PC-9 (cell line): ENCODE results near the gene EFNA4. TPM values are rescaled to one million over a fixed set of nuclear protein-coding genes. Genes with fewer than 3 reads are reported as not detected.

Source experiments
- BruUV-seq: library from RNA; stranded (reverse); fragments of 400-500 nt; replicated peaks from 2 replicates; lab custom pipeline; 2021; lab: Mats Ljungman, UMichigan
- CTCF ChIA-PET: fragments of 300-600 bp; sonication (Branson Sonifier 250); formaldehyde crosslinking; loops from one replicate; lab custom pipeline; 2022; ENCODE audit warnings: antibody characterized with exemption; lab: Charles Lee
- POLR2A ChIA-PET: fragments of 300-600 bp; sonication (Branson Sonifier 250); formaldehyde crosslinking; loops from one replicate; lab custom pipeline; 2022; ENCODE audit warnings: antibody characterized with exemption; ENCODE audit not compliant: unreplicated experiment; lab: Charles Lee
- DNase-seq, 2 experiments: peaks; one replicate each; pipeline versions ENCODE4 v3.0.0 to v3.0.0-alpha.2; 2015 to 2022; ENCODE audit warnings: mixed read lengths in 1 of 2
- H2AFZ ChIP-seq: fragments of 200-600 bp; sonication (generic); 2 replicates; pipeline ENCODE4 v1.8.1; 2017; ENCODE audit warnings: antibody characterized with exemption
- H3F3A ChIP-seq: fragments of 200-600 bp; sonication (generic); 2 replicates; pipeline ENCODE4 v1.8.1; 2017; ENCODE audit warnings: antibody characterized with exemption, mild to moderate bottlenecking, low read depth; ENCODE audit not compliant: insufficient read depth
- H3K27ac ChIP-seq: fragments of 200-600 bp; sonication (generic); 2 replicates; pipeline ENCODE4 v1.6.1; 2016; ENCODE audit warnings: mixed run types
- H3K27me3 ChIP-seq: fragments of 200-600 bp; sonication (generic); 2 replicates; pipeline ENCODE4 v1.6.1; 2016; ENCODE audit warnings: low read depth, mixed run types; ENCODE audit not compliant: insufficient read depth
- H3K36me3 ChIP-seq: fragments of 200-600 bp; sonication (generic); 2 replicates; pipeline ENCODE4 v1.6.1; 2016; ENCODE audit warnings: low read depth, mixed run types
- H3K4me1 ChIP-seq: fragments of 200-600 bp; sonication (generic); replicated peaks from 2 replicates; pipeline ENCODE4 v1.6.1; 2016; ENCODE audit warnings: mixed run types; ENCODE audit not compliant: insufficient read depth
- H3K4me2 ChIP-seq: fragments of 200-600 bp; sonication (generic); 2 replicates; pipeline ENCODE4 v1.6.1; 2017; ENCODE audit warnings: mixed run types
- H3K4me3 ChIP-seq: fragments of 200-600 bp; sonication (generic); 2 replicates; pipeline ENCODE4 v1.6.1; 2016; ENCODE audit warnings: mixed run types
- H3K79me2 ChIP-seq: fragments of 200-600 bp; sonication (generic); 2 replicates; pipeline ENCODE4 v1.6.1; 2017; ENCODE audit warnings: low read depth, mixed run types
- H3K9me2 ChIP-seq: fragments of 200-600 bp; sonication (generic); 2 replicates; pipeline ENCODE4 v1.8.1; 2017; ENCODE audit warnings: mild to moderate bottlenecking; ENCODE audit not compliant: insufficient read depth
- H3K9me3 ChIP-seq: fragments of 200-600 bp; sonication (generic); 2 replicates; pipeline ENCODE4 v1.8.1; 2016; ENCODE audit warnings: low read depth; ENCODE audit not compliant: insufficient read depth
- H4K20me1 ChIP-seq: fragments of 200-600 bp; sonication (generic); 2 replicates; pipeline ENCODE4 v1.8.1; 2017; ENCODE audit not compliant: insufficient read depth
- CTCF ChIP-seq: fragments of 200-600 bp; sonication (generic); conservative IDR thresholded peaks from 2 replicates; pipeline ENCODE4 v1.6.1; 2017; ENCODE audit warnings: mixed run types, antibody characterized with exemption, mild to moderate bottlenecking, moderate library complexity
- EZH2 ChIP-seq: fragments of 200-600 bp; sonication (generic); IDR thresholded peaks from 2 replicates; pipeline ENCODE4 v1.8.0; 2017; ENCODE audit warnings: antibody characterized with exemption, low read depth
- intact Hi-C: fragments of 100-400 bp; cut with micrococcal nuclease; formaldehyde crosslinking; loops from one replicate; pipeline ENCODE4 v1.10.0; 2022; ENCODE audit not compliant: unreplicated experiment
- total RNA-seq: library from RNA; stranded (reverse); gene quantifications from 2 replicates; pipeline ENCODE4 v1.2.3, GENCODE V29; 2021

EFNA4 gene
- total RNA-seq, 1 experiment from 2014 or later, result 14.0 TPM

- no TSS peak for BruUV-seq
- H3K9me2 ChIP-seq, result no peaks in the 10 kb centered on the region
- POLR2A ChIA-PET, result interaction anchor here (1.0 kb wide), 1 partner anchor 49 kb away, joined by 3 read pairs; the partner anchor contains the start of gene SHC1
- H3F3A ChIP-seq, result peaks cover 26% of the 10 kb centered on the region
- TF ChIP-seq CTCF, result no peak
- TF ChIP-seq EZH2, result no peak
- no peak overlapping the region for H2AFZ ChIP-seq
- H3K27me3 ChIP-seq, result no peaks in the 10 kb centered on the region
- CTCF ChIA-PET, result no interaction called here
- peaks cover 45% of the 10 kb centered on the region for H3K4me1 ChIP-seq
- H3K79me2 ChIP-seq, result no peaks in the 10 kb centered on the region
- no peaks in the 10 kb centered on the region for H3K36me3 ChIP-seq
- peak overlapping the region; percentile 13; the same call in 1 of the 2 replicates for H3K4me2 ChIP-seq
- H3K9me3 ChIP-seq, result no peaks in the 10 kb centered on the region
- DNase-seq, result no peak
- H3K27ac ChIP-seq, result no peak overlapping the region
- intact Hi-C loops, result no loop called here
- H3K4me3 ChIP-seq, result no peak overlapping the region
- no peaks in the 10 kb centered on the region for H4K20me1 ChIP-seq
Observed at GRCh38 chr1:155019377-155020245, 43.9 kb upstream of the EFNA4 start.

- peak overlapping the region; percentile 38; the same call in 1 of the 2 replicates for H3K4me2 ChIP-seq
- no TSS peak for BruUV-seq
Observed at GRCh38 chr1:155022136-155022926, 41.2 kb upstream of the EFNA4 start.

More at GRCh38 chr1:155022136-155022926, 41.2 kb upstream of the EFNA4 start:
- Histone ChIP-seq H3K4me1 (peaks cover 62% of the 10 kb centered on the region), H3K27ac (no peak overlapping the region), H3K9me3 (no peaks in the 10 kb centered on the region), H3K9me2 (no peaks in the 10 kb centered on the region), H3K27me3 (no peaks in the 10 kb centered on the region), H3K4me3 (no peak overlapping the region), H4K20me1 (no peaks in the 10 kb centered on the region), H3F3A (peaks cover 20% of the 10 kb centered on the region; the same call in 1 of the 2 replicates), H3K79me2 (no peaks in the 10 kb centered on the region), H3K36me3 (no peaks in the 10 kb centered on the region), H2AFZ (no peak overlapping the region)
- intact Hi-C loops, result loop anchor here (2.0 kb wide), 1 partner anchor 16 kb away; no protein-coding TSS in a partner anchor
- no peak for TF ChIP-seq EZH2
- no peak for TF ChIP-seq CTCF
- ChIA-PET POLR2A (interaction anchor here (0.5 to 0.7 kb wide), 5 partner anchors 16 to 34 kb away, joined by 3 to 6 read pairs (median 3); no protein-coding TSS in a partner anchor), CTCF (interaction anchor here (1.0 to 1.6 kb wide), 2 partner anchors 17 to 22 kb away, joined by 3 to 8 read pairs; no protein-coding TSS in a partner anchor)
- DNase-seq, result peak; percentile 53 to 65
